Immature natural killer cell (primary cell): Measurements from ENCODE around the gene CUL4A. TPM values are rescaled to one million over a fixed set of nuclear protein-coding genes. Genes with fewer than 3 reads are reported as not detected.

Source experiments
- DNase-seq, 3 donors: peaks; one replicate each; pipeline ENCODE4 v3.0.0; 2022; ENCODE audit warnings: mixed read lengths in 1 of 3
- H3K27ac Mint-ChIP-seq, 6 donors: one replicate each; pipeline ENCODE4 v1.8.0; 2020; ENCODE audit warnings: mixed read lengths in 6 of 6, mild to moderate bottlenecking in 5 of 6, inconsistent platforms in 4 of 6, moderate library complexity in 3 of 6
- H3K27me3 Mint-ChIP-seq, 3 donors: one replicate each; pipeline ENCODE4 v1.8.0; 2020 to 2021; ENCODE audit warnings: low read depth in 3 of 3, mild to moderate bottlenecking in 3 of 3, mixed read lengths in 3 of 3, moderate library complexity in 3 of 3, inconsistent platforms in 1 of 3
- H3K36me3 Mint-ChIP-seq, 3 donors: one replicate each; pipeline ENCODE4 v1.8.0; 2020; ENCODE audit warnings: mixed read lengths in 3 of 3, inconsistent platforms in 2 of 3, mild to moderate bottlenecking in 2 of 3
- H3K4me1 Mint-ChIP-seq, 2 donors: one replicate each; pipeline ENCODE4 v1.8.0; 2020; ENCODE audit warnings: inconsistent platforms in 2 of 2, mild to moderate bottlenecking in 2 of 2, mixed read lengths in 2 of 2, moderate library complexity in 1 of 2
- H3K4me3 Mint-ChIP-seq, 5 donors: one replicate each; pipeline ENCODE4 v1.8.0; 2020; ENCODE audit warnings: mild to moderate bottlenecking in 5 of 5, mixed read lengths in 5 of 5, inconsistent platforms in 3 of 5, moderate library complexity in 3 of 5
- H3K9me3 Mint-ChIP-seq, 6 donors: one replicate each; pipeline ENCODE4 v1.8.0; 2020; ENCODE audit warnings: mild to moderate bottlenecking in 6 of 6, mixed read lengths in 6 of 6, inconsistent platforms in 4 of 6, moderate library complexity in 3 of 6
- polyA plus RNA-seq, 3 donors: library from polyadenylated mRNA; unstranded; fragments of 300-500 nt; fragmentation: Illumina TruSeq; gene quantifications; one replicate each; pipeline ENCODE4 v1.2.3, GENCODE V29; 2021

Gene CUL4A
- polyA plus RNA-seq, 3 donors from 2014 or later, result 27.8 to 56.4 (median 53.3) TPM

GRCh38 chr13:113203507-113204377, 5.7 kb upstream of the CUL4A start:
- peaks cover 0 to 9% (median 0%) of the 10 kb centered on the region in 3 donors for H3K27me3 Mint-ChIP-seq
- H3K36me3 Mint-ChIP-seq, result peaks cover 7 to 8% (median 7%) of the 10 kb centered on the region in 3 donors
- H3K4me3 Mint-ChIP-seq, result no peak overlapping the region
- peaks cover 54 to 60% of the 10 kb centered on the region in 2 donors for H3K4me1 Mint-ChIP-seq
- no peaks in the 10 kb centered on the region for H3K9me3 Mint-ChIP-seq
- peak overlapping the region in 2 of 6 donors; percentile 34 to 36 for H3K27ac Mint-ChIP-seq
- no peak for DNase-seq

- peaks cover 54 to 60% of the 10 kb centered on the region in 2 donors for H3K4me1 Mint-ChIP-seq
- H3K9me3 Mint-ChIP-seq, result no peaks in the 10 kb centered on the region
- H3K27ac Mint-ChIP-seq, result no peak overlapping the region
- no peak for DNase-seq
- H3K36me3 Mint-ChIP-seq, result peaks cover 6 to 8% (median 7%) of the 10 kb centered on the region in 3 donors
- H3K4me3 Mint-ChIP-seq, result no peak overlapping the region
- H3K27me3 Mint-ChIP-seq, result peaks cover 0 to 9% (median 0%) of the 10 kb centered on the region in 3 donors
Observed at GRCh38 chr13:113204378-113204734, 5.1 kb upstream of the CUL4A start.

- Mint-ChIP-seq H3K27ac (peak overlapping the region in 5 of 6 donors; percentile 44 to 83 (median 65)), H3K4me3 (peak overlapping the region in 3 of 5 donors; percentile 22 to 56 (median 51)), H3K36me3 (peaks cover 0 to 3% (median 0%) of the 10 kb centered on the region in 3 donors), H3K9me3 (no peaks in the 10 kb centered on the region), H3K27me3 (peaks cover 0 to 13% (median 0%) of the 10 kb centered on the region in 3 donors), H3K4me1 (peaks cover 58 to 66% of the 10 kb centered on the region in 2 donors)
- DNase-seq, result no peak
Observed at GRCh38 chr13:113205428-113205931, 3.9 kb upstream of the CUL4A start.

GRCh38 chr13:113207460-113207859, 2.0 kb upstream of the CUL4A start:
- DNase-seq, result no peak
- Mint-ChIP-seq H3K27ac (peak overlapping the region; percentile 83 to 91 (median 90)), H3K27me3 (peaks cover 0 to 12% (median 0%) of the 10 kb centered on the region in 3 donors), H3K36me3 (peaks cover 6 to 7% (median 7%) of the 10 kb centered on the region in 3 donors), H3K9me3 (no peaks in the 10 kb centered on the region), H3K4me1 (peaks cover 51 to 63% of the 10 kb centered on the region in 2 donors), H3K4me3 (peak overlapping the region; percentile 79 to 91 (median 86))

GRCh38 chr13:113207890-113208420, 1.5 kb upstream of the CUL4A start:
- peak overlapping the region; percentile 83 to 91 (median 90) for H3K27ac Mint-ChIP-seq
- H3K36me3 Mint-ChIP-seq, result peaks cover 6 to 7% (median 7%) of the 10 kb centered on the region in 3 donors
- H3K4me3 Mint-ChIP-seq, result peak overlapping the region; percentile 79 to 91 (median 86)
- H3K4me1 Mint-ChIP-seq, result peaks cover 47 to 58% of the 10 kb centered on the region in 2 donors
- no peaks in the 10 kb centered on the region for H3K9me3 Mint-ChIP-seq
- peaks cover 0 to 12% (median 0%) of the 10 kb centered on the region in 3 donors for H3K27me3 Mint-ChIP-seq
- DNase-seq, result no peak

- H3K4me1 Mint-ChIP-seq, result peaks cover 40 to 51% of the 10 kb centered on the region in 2 donors
Observed at GRCh38 chr13:113208421-113209335, 735 bp upstream of the CUL4A start, which contains the start of gene PCID2. TSS of gene PCID2 (minus strand) at chr13:113208669. CDS start at chr13:113208634, 35 bp downstream.

GRCh38 chr13:113209759-113210421, 477 bp downstream of the CUL4A start:
- H3K36me3 Mint-ChIP-seq, result peaks cover 6 to 7% (median 7%) of the 10 kb centered on the region in 3 donors
- H3K4me3 Mint-ChIP-seq, result peak overlapping the region; percentile 80 to 89 (median 82)
- peak overlapping the region; percentile 72 to 89 (median 84) for H3K27ac Mint-ChIP-seq
- H3K4me1 Mint-ChIP-seq, result peaks cover 34 to 48% of the 10 kb centered on the region in 2 donors
- no peaks in the 10 kb centered on the region for H3K9me3 Mint-ChIP-seq
- H3K27me3 Mint-ChIP-seq, result peaks cover 0 to 11% (median 0%) of the 10 kb centered on the region in 3 donors
- peak; percentile 71 to 72 (median 72) for DNase-seq

More at GRCh38 chr13:113208421-113209335, 735 bp upstream of the CUL4A start, which contains the start of gene PCID2:
- H3K36me3 Mint-ChIP-seq, result peaks cover 6 to 7% (median 7%) of the 10 kb centered on the region in 3 donors
- peak; percentile 89 to 90 (median 90) for DNase-seq
- H3K27ac Mint-ChIP-seq, result peak within 1 kb of the TSS; percentile 83 to 91 (median 90)
- peak within 1 kb of the TSS; percentile 79 to 91 (median 86) for H3K4me3 Mint-ChIP-seq
- no peaks in the 10 kb centered on the region for H3K9me3 Mint-ChIP-seq
- peaks cover 0 to 12% (median 0%) of the 10 kb centered on the region in 3 donors for H3K27me3 Mint-ChIP-seq

- H3K36me3 Mint-ChIP-seq, result peaks cover 6 to 7% (median 7%) of the 10 kb centered on the region in 3 donors
- no peaks in the 10 kb centered on the region for H3K9me3 Mint-ChIP-seq
- peaks cover 24 to 38% of the 10 kb centered on the region in 2 donors for H3K4me1 Mint-ChIP-seq
- DNase-seq, result no peak
- peaks cover 0 to 9% (median 0%) of the 10 kb centered on the region in 3 donors for H3K27me3 Mint-ChIP-seq
- H3K27ac Mint-ChIP-seq, result peak overlapping the region in 5 of 6 donors; percentile 34 to 88 (median 76)
- peak overlapping the region; percentile 67 to 89 (median 80) for H3K4me3 Mint-ChIP-seq
Observed at GRCh38 chr13:113210833-113211232, 1.4 kb downstream of the CUL4A start.

GRCh38 chr13:113211774-113212173, 2.4 kb downstream of the CUL4A start:
- no peak for DNase-seq
- H3K27me3 Mint-ChIP-seq, result peaks cover 0 to 9% (median 0%) of the 10 kb centered on the region in 3 donors
- no peaks in the 10 kb centered on the region for H3K9me3 Mint-ChIP-seq
- peaks cover 16 to 29% of the 10 kb centered on the region in 2 donors for H3K4me1 Mint-ChIP-seq
- peaks cover 6 to 7% (median 7%) of the 10 kb centered on the region in 3 donors for H3K36me3 Mint-ChIP-seq
- H3K4me3 Mint-ChIP-seq, result peak overlapping the region; percentile 43 to 89 (median 63)
- peak overlapping the region; percentile 25 to 82 (median 36) for H3K27ac Mint-ChIP-seq

- Mint-ChIP-seq H3K9me3 (no peaks in the 10 kb centered on the region), H3K4me3 (no peak overlapping the region), H3K27me3 (no peaks in the 10 kb centered on the region), H3K4me1 (peaks cover 23 to 31% of the 10 kb centered on the region in 2 donors), H3K27ac (peak overlapping the region in 1 of 6 donors; percentile 22), H3K36me3 (peaks cover 7 to 20% (median 10%) of the 10 kb centered on the region in 3 donors)
- no peak for DNase-seq
Observed at GRCh38 chr13:113216254-113217048, 7.0 kb downstream of the CUL4A start.

- Mint-ChIP-seq H3K4me3 (no peak overlapping the region), H3K27me3 (peaks cover 0 to 4% (median 2%) of the 10 kb centered on the region in 3 donors), H3K27ac (peak overlapping the region in 1 of 6 donors; percentile 31), H3K4me1 (peaks cover 36 to 50% of the 10 kb centered on the region in 2 donors), H3K9me3 (peaks cover 0 to 2% (median 0%) of the 10 kb centered on the region in 6 donors), H3K36me3 (peaks cover 10 to 21% (median 11%) of the 10 kb centered on the region in 3 donors)
- DNase-seq, result no peak
Observed at GRCh38 chr13:113218586-113218985, 9.2 kb downstream of the CUL4A start.
